H9 (cell line): ENCODE measurements around the gene LPCAT1. TPM values are rescaled to one million over a fixed set of nuclear protein-coding genes. Genes with fewer than 3 reads are reported as not detected.
A peak's percentile ranks its signal among the peaks of the same experiment; 100 is the strongest.

Experiments used
- DNase-seq: peaks from one replicate; pipeline ENCODE4 v3.0.0-alpha.2; 2017
- H2AFZ ChIP-seq: one replicate; pipeline ENCODE4 v1.6.1; 2013; ENCODE audit warnings: mild to moderate bottlenecking, low read length, control low read depth, moderate library complexity
- H2AK5ac ChIP-seq: 2 replicates; pipeline ENCODE4 v1.6.1; 2013; ENCODE audit warnings: low read length, control low read depth, mixed read lengths; ENCODE audit not compliant: insufficient read length
- H2BK120ac ChIP-seq: one replicate; pipeline ENCODE4 v1.6.1; 2013; ENCODE audit warnings: low read depth, mild to moderate bottlenecking, low read length, control low read depth, inconsistent platforms; ENCODE audit not compliant: poor library complexity, severe bottlenecking
- H2BK12ac ChIP-seq: 2 replicates; pipeline ENCODE4 v1.6.1; 2013; ENCODE audit warnings: low read length, control low read depth, mixed read lengths, low read depth; ENCODE audit not compliant: insufficient read length
- H2BK15ac ChIP-seq: 2 replicates; pipeline ENCODE4 v1.6.1; 2013; ENCODE audit warnings: low read depth, low read length, control low read depth
- H2BK20ac ChIP-seq: one replicate; pipeline ENCODE4 v1.6.1; 2013; ENCODE audit warnings: low read depth, mild to moderate bottlenecking, low read length, control low read depth, inconsistent platforms; ENCODE audit not compliant: poor library complexity, severe bottlenecking
- H2BK5ac ChIP-seq: 2 replicates; pipeline ENCODE4 v1.6.1; 2013; ENCODE audit warnings: low read length, control low read depth, mixed read lengths; ENCODE audit not compliant: insufficient read length
- H3K14ac ChIP-seq: 2 replicates; pipeline ENCODE4 v1.6.1; 2013; ENCODE audit warnings: low read length, control low read depth; ENCODE audit not compliant: insufficient read depth
- H3K18ac ChIP-seq: 2 replicates; pipeline ENCODE4 v1.6.1; 2013; ENCODE audit warnings: low read depth, mild to moderate bottlenecking, mixed read lengths, low read length, control low read depth; ENCODE audit not compliant: insufficient read length
- H3K23ac ChIP-seq: 2 replicates; pipeline ENCODE4 v1.6.1; 2013; ENCODE audit warnings: low read length, control low read depth, mixed read lengths, low read depth; ENCODE audit not compliant: insufficient read length
- H3K23me2 ChIP-seq: 2 replicates; pipeline ENCODE4 v1.6.1; 2013; ENCODE audit warnings: low read depth, mild to moderate bottlenecking, mixed read lengths, low read length, control low read depth; ENCODE audit not compliant: insufficient read length, poor library complexity, severe bottlenecking
- H3K27ac ChIP-seq: 2 replicates; pipeline ENCODE4 v1.5.1; 2013; ENCODE audit warnings: low read length, control low read depth, mixed read lengths, low read depth; ENCODE audit not compliant: insufficient read length
- H3K27me3 ChIP-seq: 2 replicates; pipeline ENCODE4 v1.6.1; 2013; ENCODE audit warnings: low read length, control low read depth, inconsistent platforms; ENCODE audit not compliant: insufficient read depth
- H3K4ac ChIP-seq: 2 replicates; pipeline ENCODE4 v1.6.1; 2013; ENCODE audit warnings: low read depth, mild to moderate bottlenecking, control low read depth, inconsistent platforms, low read length, moderate library complexity
- H3K4me1 ChIP-seq: 2 replicates; pipeline ENCODE4 v1.6.1; 2013; ENCODE audit warnings: low read length, control low read depth, inconsistent platforms; ENCODE audit not compliant: insufficient read depth
- H3K4me2 ChIP-seq: 2 replicates; pipeline ENCODE4 v1.6.1; 2013; ENCODE audit warnings: low read length, control low read depth, mixed read lengths; ENCODE audit not compliant: insufficient read length, insufficient read depth
- H3K56ac ChIP-seq: 2 replicates; pipeline ENCODE4 v1.6.1; 2013; ENCODE audit warnings: low read depth, mild to moderate bottlenecking, mixed read lengths, low read length, control low read depth; ENCODE audit not compliant: insufficient read length
- H3K79me1 ChIP-seq: 2 replicates; pipeline ENCODE4 v1.6.1; 2013; ENCODE audit warnings: low read depth, mild to moderate bottlenecking, moderate library complexity, low read length, control low read depth, inconsistent platforms; ENCODE audit not compliant: insufficient read depth, poor library complexity, severe bottlenecking
- H3K79me2 ChIP-seq: 2 replicates; pipeline ENCODE4 v1.6.1; 2013; ENCODE audit warnings: low read length, control low read depth, inconsistent platforms; ENCODE audit not compliant: insufficient read depth
- H3K9ac ChIP-seq: 2 replicates; pipeline ENCODE4 v1.6.1; 2013; ENCODE audit warnings: low read length, control low read depth, mixed read lengths; ENCODE audit not compliant: insufficient read length; ENCODE audit errors: extremely low read depth
- H3K9me3 ChIP-seq: one replicate; pipeline ENCODE4 v1.6.1; 2013; ENCODE audit warnings: low read depth, low read length, inconsistent platforms; ENCODE audit not compliant: control insufficient read depth
- H3T11ph ChIP-seq: one replicate; pipeline ENCODE4 v1.6.1; 2013; ENCODE audit warnings: mild to moderate bottlenecking, low read length, control low read depth, inconsistent platforms
- H4K20me1 ChIP-seq: one replicate; pipeline ENCODE4 v1.6.1; 2013; ENCODE audit not compliant: control insufficient read depth, insufficient read length, insufficient read depth
- H4K5ac ChIP-seq: 2 replicates; pipeline ENCODE4 v1.6.1; 2013; ENCODE audit warnings: low read depth, mild to moderate bottlenecking, mixed read lengths, low read length, control low read depth; ENCODE audit not compliant: insufficient read length
- H4K8ac ChIP-seq: replicated peaks from 2 replicates; pipeline ENCODE4 v1.6.1; 2013; ENCODE audit warnings: low read length, control low read depth, mixed read lengths, low read depth; ENCODE audit not compliant: insufficient read length
- H4K91ac ChIP-seq: 2 replicates; pipeline ENCODE4 v1.6.1; 2013; ENCODE audit warnings: low read depth, mild to moderate bottlenecking, moderate library complexity, mixed read lengths, low read length, control low read depth; ENCODE audit not compliant: insufficient read length
- H3K27ac Mint-ChIP-seq, 3 experiments: 2 replicates in 2 of 3; 3 replicates in 1 of 3; pipeline ENCODE4 v1.8.0; 2020 to 2021; ENCODE audit warnings: mixed read lengths in 3 of 3, mild to moderate bottlenecking in 1 of 3, moderate library complexity in 1 of 3
- H3K27me3 Mint-ChIP-seq: 2 replicates; pipeline ENCODE4 v1.8.0; 2021; ENCODE audit warnings: low read depth, mild to moderate bottlenecking, moderate library complexity, mixed read lengths
- H3K36me3 Mint-ChIP-seq, 3 experiments: 2 replicates in 2 of 3; 3 replicates in 1 of 3; pipeline ENCODE4 v1.8.0; 2020 to 2021; ENCODE audit warnings: low read depth in 3 of 3, mixed read lengths in 3 of 3; ENCODE audit not compliant: insufficient read depth in 1 of 3
- H3K4me1 Mint-ChIP-seq, 2 experiments: 2 replicates each; pipeline ENCODE4 v1.8.0; 2020; ENCODE audit warnings: mixed read lengths in 2 of 2
- H3K4me3 Mint-ChIP-seq, 2 experiments: 2 replicates in 1 of 2; 3 replicates in 1 of 2; pipeline ENCODE4 v1.8.0; 2020 to 2021; ENCODE audit warnings: mild to moderate bottlenecking in 2 of 2, mixed read lengths in 2 of 2, moderate library complexity in 1 of 2
- H3K9me3 Mint-ChIP-seq, 2 experiments: 2 replicates in 1 of 2; 3 replicates in 1 of 2; pipeline ENCODE4 v1.8.0; 2020; ENCODE audit warnings: mild to moderate bottlenecking in 2 of 2, mixed read lengths in 2 of 2, moderate library complexity in 1 of 2
- WGBS: extraction: QIAGEN DNeasy Blood & Tissue Kit; methylation state at CpG from one replicate; pipeline ENCODE4 v1.1.7; 2013; ENCODE audit warnings: missing lambda C conversion rate, low lambda C conversion rate, mixed read lengths; ENCODE audit not compliant: insufficient read length; ENCODE audit errors: extremely low coverage; 5-methylcytosine and 5-hydroxymethylcytosine counted together
- total RNA-seq: library from RNA; stranded (reverse); gene quantifications from 2 replicates; pipeline ENCODE4 v1.2.1, GENCODE V29; 2021
- TF ChIP-seq, protein P1 (sequence below): fragments of 200-600 bp; sonication (generic); conservative IDR thresholded peaks from 3 replicates; pipeline ENCODE4 v1.8.0; 2021; ENCODE audit warnings: antibody characterized with exemption, mild to moderate bottlenecking

LPCAT1 gene
- total RNA-seq, 1 experiment from 2014 or later = 231 TPM

DNA sequence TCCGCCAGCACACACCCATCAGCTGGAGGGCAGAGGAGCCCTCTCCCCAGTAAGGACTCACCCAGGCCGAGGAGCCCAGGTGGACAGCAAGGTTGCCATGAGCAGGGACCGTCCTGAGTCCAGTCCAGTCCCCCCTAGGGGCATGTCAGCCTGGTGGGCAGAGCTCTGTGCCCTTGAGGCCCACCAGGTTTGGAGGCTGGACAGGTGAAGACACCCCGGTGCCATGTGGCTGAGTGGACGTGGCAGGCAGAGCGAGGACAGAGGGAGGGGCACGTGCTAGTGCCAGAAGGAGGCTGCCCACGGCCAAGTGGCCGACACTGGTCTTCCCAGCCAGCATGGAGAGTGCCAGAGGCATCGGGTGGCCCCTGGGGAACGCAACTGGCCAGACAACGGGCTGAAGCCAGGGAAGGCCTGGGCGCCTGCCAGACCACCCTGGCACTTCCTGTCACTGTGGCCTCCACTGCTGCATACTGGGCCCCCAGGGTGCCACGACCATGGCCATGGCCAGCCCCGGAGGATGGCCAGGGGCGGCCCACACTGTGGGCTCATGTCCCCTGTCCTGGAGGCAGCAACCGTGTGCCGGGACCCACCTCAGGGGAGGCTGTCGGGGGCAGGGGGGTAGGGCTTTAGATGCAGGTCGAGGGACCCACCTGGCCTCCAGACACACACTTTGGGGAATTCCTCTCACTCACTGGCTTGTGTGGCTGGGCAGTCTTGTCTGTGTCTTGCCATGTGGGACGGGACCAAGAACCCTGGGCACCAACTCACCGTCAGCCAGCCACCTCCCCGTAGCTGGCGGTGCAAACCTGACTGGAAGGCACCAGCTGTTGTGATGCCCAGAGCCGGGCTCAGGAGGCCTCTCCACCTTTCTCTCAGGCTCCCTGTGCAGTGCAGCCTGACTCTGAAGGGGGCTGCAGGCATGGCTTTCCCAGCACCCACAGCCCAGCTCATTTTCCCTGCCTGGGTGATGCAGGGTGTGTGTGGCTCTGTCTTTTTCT is 42.3 kb upstream of the LPCAT1 start:
- Histone ChIP-seq H2BK5ac (no peak overlapping the region), H3K23ac (no peak overlapping the region), H2BK20ac (no peak overlapping the region), H3K14ac (no peak overlapping the region; the same call in 1 of the 2 replicates), H3K23me2 (no peaks in the 10 kb centered on the region), H3K56ac (no peak overlapping the region), H2BK12ac (no peak overlapping the region), H4K5ac (no peak overlapping the region), H2BK120ac (no peak overlapping the region), H2AK5ac (no peak overlapping the region), H3K79me1 (no peaks in the 10 kb centered on the region), H2AFZ (no peak overlapping the region), H3K4me1 (no peaks in the 10 kb centered on the region), H3K27me3 (no peaks in the 10 kb centered on the region), H3K18ac (no peak overlapping the region), H3K4me2 (no peak overlapping the region), H3K9me3 (no peaks in the 10 kb centered on the region), H4K20me1 (no peaks in the 10 kb centered on the region), H4K8ac (no peak overlapping the region), H3K27ac (no peak overlapping the region), H4K91ac (no peak overlapping the region), H3K4ac (no peak overlapping the region), H3T11ph (no peak overlapping the region), H3K79me2 (no peaks in the 10 kb centered on the region), H3K9ac (no peak overlapping the region), H2BK15ac (no peak overlapping the region)
- Mint-ChIP-seq H3K27ac (peak overlapping the region in 2 of 3 experiments; percentile 70 to 91; a peak in 3 of 7 replicates), H3K4me1 (peaks cover 0 to 3% of the 10 kb centered on the region in 2 experiments; a peak in 1 of 4 replicates), H3K4me3 (no peak overlapping the region; a peak in 1 of 5 replicates), H3K27me3 (peaks cover 4% of the 10 kb centered on the region), H3K36me3 (peaks cover 16 to 23% (median 22%) of the 10 kb centered on the region in 3 experiments), H3K9me3 (peaks cover 26 to 27% of the 10 kb centered on the region in 2 experiments)
- DNase-seq = no peak
- WGBS = no CpG with 5 or more reads among the region's 25 CpGs
- TF ChIP-seq, protein P1, sequence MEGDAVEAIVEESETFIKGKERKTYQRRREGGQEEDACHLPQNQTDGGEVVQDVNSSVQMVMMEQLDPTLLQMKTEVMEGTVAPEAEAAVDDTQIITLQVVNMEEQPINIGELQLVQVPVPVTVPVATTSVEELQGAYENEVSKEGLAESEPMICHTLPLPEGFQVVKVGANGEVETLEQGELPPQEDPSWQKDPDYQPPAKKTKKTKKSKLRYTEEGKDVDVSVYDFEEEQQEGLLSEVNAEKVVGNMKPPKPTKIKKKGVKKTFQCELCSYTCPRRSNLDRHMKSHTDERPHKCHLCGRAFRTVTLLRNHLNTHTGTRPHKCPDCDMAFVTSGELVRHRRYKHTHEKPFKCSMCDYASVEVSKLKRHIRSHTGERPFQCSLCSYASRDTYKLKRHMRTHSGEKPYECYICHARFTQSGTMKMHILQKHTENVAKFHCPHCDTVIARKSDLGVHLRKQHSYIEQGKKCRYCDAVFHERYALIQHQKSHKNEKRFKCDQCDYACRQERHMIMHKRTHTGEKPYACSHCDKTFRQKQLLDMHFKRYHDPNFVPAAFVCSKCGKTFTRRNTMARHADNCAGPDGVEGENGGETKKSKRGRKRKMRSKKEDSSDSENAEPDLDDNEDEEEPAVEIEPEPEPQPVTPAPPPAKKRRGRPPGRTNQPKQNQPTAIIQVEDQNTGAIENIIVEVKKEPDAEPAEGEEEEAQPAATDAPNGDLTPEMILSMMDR = no peak
